Limb (tissue), 2 donors: Measurements from ENCODE around the gene HSD11B1.
A peak's percentile ranks its signal among the peaks of the same experiment; 100 is the strongest.
"Not testable (repeated sequence)": the region's sequence is repeated elsewhere in the genome, so short reads cannot be mapped to it uniquely, and the experiment has no call there.

ENCODE experiments used
- DNase-seq, 2 donors: peaks; one replicate each; pipeline ENCODE4 v3.0.0-alpha.2; 2016; ENCODE audit errors: extremely low spot score in 2 of 2

The HSD11B1 gene

DNA sequence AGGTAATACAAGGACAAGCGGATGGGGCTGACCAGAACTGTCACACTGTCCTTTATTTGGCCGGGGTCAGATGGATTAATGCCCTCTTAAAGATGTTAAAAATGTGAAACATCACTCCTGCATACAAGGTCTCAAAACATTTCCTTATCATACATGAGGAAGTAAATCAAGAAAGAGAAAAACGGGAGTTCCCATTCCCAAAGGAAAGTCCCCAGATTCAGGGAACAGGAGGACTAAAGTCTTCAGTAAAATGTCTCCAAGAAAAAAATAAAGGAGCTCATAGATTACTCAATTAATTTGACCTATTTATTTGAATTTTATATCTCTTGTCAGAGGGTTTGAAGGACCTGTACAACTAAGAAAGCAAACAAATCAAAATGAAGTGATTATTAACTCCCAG is 13.4 kb upstream of the HSD11B1 start:
- DNase-seq = no peak

DNA sequence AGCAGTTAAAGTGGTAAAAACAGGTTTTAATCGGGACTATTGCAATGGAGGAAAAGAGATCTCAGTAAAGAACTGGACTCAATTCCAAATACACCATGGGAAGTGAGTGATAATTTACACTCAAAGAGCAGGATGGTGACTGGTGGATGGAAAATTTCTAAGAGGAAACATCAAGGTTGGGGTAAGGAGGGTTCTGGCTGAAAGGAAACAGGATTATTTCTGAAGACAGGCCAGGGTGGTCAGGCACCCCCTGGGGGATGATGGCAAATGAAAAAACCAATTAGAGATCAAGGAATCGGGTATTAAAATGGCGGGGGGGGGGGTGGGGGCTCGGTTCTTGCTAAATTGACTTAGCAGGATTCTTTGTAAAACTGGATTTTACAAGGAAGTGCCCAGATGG is 12.3 kb upstream of the HSD11B1 start:
- no peak for DNase-seq

DNA sequence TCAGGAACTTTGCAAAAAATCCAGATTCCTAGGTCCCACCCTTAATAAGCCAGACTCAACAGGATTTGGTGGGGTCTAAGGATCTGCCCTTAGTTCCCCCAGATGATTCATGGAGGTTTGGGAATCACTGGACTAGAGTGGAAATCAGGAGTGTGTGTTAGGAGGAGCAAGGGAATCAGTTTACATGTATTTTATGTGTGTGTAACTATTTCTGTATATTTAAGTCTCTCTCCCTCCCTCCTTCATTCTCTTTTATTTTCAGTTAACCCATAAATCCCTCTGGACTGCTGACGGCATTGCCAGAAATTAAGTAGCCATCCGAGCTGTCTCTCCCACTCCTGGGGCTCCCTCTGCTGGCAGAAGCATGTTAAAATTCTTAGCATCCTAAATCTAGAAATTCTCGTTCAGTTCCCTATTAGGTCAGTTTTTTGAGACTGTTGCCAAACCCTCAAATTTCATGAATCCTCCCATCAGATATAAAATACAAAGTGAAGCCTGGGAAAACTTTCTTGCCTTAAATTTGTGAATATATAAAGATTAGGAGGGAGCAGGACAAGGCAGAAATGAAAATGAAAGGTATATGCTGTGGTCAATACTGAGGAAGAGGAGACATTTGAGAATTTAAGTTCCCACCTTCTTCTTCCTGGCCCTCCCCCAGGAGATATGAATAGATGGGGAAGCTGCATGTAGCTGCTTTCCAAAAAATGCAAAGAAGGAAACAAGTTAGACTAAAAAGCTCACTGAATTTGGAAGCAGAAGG is 11.7 kb upstream of the HSD11B1 start:
- peak; percentile 84 for DNase-seq

DNA sequence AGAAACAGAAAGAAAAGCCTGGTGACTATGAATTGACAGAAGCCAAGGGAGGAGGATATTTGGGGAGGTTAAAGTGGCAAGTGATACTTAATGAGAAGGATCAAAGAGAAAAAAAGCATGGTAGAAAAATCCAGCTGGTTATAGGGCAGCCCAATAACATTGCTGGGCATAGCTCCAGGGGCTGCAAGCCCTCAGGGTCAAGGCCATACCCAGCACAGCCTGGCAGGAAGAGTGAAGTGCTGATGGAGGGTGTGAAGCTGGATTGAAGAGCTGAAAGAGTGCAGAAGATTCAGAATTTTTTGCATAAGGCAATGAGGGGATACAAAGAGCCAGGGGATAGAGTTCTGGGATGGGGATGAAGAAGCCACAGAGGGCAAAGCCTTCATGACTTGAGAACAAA is 8.0 kb upstream of the HSD11B1 start:
- DNase-seq = no peak

DNA sequence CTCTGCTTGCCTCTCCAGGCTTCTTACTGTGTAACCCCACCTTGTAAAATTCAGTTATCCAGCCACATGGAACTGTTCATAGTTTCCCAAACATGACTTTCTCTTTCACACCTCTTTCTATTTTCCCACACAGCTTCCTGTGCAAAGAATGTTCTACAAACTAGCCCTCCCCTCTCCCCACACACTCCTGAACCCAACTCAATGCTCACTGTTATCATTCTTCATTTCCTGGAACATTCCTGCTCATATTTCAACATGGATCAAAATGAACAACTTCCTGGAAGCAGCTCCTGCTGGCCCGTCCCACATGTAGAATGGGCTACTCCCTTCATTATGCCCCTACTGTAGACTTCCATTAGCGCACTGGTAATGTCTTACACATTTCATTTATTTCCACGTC is 7.5 kb upstream of the HSD11B1 start:
- DNase-seq = no peak

DNA sequence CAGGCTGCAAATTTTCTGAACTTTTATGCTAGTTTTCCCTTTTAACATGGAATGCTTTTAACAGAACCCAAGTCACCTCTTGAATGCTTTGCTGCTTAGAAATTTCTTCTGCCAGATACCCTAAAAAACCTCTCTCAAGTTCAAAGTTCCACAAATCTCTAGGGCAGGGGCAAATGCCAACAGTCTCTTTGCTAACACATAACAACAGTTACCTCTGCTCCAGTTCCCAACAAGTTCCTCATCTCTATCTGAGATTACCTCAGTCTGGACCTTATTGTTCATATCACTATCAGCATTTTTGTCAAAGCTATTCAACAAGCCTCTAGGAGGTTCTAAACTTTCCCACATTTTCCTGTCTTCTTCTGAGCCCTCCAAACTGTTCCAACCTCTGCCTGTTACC is 4.0 kb upstream of the HSD11B1 start:
- not testable (repeated sequence) for DNase-seq

DNA sequence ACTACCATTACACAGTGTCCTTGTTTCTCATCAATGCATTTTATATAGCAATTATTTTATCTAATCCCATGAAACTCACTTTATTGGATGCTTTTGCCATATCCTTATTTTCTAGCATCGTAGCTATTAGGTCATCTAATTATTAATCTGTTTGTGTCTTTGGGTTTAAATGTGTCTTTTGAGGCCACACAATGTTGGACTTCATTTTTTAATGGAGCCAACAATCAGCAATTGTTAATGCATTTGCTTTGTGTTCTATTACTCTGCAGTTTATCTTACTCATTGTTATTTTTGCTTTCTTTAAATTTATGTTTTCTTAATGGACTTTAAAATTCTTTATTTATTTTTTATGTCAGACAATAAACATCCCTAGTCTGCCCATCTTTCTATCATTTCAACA is 1.8 kb upstream of the HSD11B1 start:
- DNase-seq = no peak

DNA sequence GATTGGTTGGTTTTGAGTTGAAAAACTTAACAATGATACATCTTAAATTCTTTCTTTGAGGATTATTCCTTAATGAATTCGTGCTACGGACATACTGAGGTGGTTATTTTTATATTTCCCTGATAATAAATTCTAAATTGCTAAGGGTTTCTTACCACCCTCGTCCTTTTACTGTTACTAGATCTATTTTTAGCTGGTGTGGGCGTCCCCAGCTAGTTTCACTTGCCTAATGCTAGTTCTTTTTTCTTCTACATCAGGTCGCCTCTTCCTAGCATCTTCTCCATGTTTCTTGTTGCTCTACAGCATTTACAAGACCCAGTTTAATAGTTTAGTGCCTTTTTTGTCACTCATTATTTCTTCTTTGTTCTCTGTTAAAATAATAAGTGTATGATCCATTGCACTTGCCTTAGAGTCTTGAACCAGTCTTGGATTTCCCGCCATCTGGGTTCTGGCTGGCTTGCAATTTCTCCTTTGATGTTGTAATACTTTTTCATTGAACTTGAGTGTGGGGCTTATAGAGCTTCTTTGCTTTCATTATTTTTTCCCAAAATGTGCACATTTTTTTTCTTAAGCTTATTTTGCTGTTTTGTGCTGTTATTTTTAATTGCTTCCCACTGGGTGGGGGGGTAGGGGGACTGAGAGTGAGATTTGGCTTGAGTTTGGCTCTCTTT is 677 bp upstream of the HSD11B1 start:
- DNase-seq = no peak

DNA sequence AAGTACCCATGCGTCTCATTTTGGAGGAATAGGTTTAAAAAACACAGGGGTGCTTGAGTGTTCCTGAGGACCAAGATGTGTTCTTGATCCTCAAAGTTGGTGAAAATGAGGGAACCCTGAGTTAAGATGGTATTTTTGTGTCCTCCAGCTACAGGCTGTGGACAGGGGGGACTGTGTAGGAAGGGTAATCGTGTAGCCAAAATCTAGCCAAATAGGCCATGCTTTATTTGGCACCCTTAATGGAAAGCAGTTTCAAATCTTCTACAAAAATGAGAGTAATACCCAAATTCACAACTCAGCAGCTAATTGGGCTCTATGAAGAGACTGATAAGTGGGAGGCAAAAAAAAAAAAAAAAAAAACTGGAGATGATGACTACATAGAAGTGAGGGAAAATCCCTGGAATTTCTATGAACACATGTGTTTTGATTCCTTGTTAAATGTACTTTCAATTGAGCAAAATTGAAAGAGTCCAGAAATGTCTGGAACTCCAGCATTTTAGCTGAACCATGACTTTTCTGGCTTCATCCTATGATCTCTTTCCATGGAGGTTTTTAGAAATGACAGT is 470 bp downstream of the HSD11B1 start:
- DNase-seq = no peak

DNA sequence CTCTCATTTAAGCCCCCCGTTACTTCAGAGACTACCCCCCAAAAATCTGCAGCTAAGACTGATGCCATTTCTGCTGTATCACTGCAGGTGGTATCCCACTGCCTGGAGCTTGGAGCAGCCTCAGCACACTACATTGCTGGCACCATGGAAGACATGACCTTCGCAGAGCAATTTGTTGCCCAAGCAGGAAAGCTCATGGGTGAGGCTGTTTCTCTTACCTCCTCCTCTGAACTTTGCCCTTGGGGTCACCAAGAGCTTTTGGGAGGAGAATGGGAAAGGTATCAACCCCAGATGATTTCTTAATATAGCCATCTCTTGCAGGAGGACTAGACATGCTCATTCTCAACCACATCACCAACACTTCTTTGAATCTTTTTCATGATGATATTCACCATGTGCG is 2.0 kb downstream of the HSD11B1 start:
- DNase-seq = no peak

DNA sequence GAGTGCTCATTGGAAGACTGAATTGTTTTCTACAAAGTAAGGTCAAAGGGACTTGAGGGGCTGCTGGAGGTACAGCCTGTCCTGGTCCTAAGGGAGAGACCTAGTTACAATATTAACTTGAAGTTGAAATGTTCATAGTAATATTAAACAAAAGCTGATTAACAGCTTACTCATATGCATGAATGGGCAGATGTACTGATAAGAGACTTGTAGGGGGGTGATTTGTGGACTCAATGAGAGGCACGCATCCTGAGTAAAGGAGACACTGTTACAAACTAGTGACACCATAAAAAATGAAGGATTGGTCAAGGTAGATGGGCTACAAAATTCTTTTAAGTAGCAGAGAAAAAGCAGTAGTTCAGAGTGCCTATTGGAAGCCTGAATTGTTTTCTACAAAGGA is 2.7 kb downstream of the HSD11B1 start:
- DNase-seq = no peak

DNA sequence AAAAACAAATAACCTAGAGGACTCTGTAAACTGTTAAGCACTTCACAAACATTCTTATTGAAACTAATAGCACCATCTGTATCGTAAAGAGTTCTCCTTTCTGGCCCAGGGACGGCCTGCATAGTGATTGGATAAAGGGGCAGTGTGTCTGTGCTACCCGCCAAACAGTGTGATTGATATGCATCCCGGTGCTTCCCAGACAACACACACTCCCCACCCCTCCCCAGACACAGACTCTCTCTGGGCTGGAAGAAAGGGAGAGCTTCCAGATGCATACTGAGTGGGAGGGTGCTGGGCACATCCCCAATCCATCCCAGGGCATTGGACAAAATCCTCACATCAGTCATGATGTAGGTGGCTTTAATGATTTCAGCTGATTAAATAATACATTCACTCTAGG is 3.7 kb downstream of the HSD11B1 start:
- no peak for DNase-seq

DNA sequence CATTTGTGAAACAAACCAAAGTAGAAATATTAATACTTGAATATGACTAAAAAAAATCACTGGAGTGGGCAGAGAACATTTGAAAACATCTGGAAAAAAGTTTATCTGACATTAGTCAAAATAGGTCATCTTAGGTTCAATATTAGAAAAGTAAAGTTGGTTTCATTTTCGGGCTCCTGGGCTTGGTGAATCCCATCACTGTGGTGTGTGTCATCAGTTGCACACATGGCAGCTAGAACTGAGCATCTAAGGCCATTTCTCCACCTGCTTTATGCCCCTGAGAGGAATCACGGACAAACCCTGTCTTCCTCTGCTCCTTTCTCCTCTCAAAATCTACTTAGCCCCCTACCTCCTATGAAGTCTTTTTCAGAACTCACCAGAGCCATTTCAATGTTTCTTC is 5.4 kb downstream of the HSD11B1 start:
- no peak for DNase-seq

DNA sequence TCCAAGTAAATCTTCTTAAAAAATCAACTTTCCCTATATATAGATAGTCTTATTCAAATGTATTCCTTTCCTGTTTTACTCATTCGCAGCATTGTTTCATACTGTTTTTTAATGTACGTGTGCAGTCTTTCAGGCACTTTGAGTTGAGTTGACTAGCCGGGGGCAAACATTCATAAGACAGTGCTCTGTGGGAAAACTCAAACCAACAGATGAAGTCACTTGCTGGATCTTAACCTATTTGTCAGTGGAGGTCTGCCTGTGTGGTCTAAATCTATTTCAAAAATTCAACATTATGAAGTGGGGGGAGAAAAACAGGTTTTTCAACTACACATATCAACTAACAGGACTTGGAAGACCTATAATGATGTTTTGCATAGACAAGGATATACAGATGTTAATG is 6.2 kb downstream of the HSD11B1 start:
- no peak for DNase-seq

DNA sequence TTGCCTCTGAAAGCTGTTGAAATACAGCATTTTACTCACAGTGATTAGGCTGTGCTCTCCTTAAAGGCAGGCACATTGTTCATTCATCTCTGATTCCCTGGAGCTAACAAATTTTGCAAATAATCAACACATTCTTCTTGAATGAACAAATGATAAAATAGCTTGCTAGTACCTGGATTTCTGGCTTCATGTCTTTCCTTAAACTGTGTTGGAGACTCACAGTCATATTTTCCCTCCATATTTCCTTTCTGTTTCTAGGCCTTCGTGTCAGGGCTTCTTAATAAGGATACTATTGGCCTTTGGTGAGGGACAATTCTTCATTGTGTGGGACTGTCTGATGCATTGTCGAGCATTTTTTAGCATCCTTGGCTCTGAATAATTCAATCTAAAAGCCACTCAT is 9.7 kb downstream of the HSD11B1 start:
- no peak for DNase-seq

DNA sequence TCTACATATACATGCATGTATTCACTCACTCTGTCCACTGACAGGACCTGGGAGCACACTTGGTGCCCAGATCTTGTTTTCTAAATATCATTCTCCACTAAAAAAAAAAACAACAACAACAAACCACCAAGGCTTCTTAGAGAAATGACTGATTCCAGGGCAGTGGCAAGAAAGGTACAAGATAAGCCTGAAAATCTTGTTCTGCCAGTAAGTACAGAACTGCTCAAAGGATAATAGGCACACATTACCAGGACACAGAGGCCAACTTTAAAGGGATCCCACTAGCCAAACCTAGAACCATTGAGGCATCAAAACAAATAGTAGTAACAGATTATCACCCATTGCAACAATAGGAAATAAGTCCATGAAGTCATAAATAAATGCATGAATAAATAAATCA is 10.7 kb downstream of the HSD11B1 start:
- no peak for DNase-seq

DNA sequence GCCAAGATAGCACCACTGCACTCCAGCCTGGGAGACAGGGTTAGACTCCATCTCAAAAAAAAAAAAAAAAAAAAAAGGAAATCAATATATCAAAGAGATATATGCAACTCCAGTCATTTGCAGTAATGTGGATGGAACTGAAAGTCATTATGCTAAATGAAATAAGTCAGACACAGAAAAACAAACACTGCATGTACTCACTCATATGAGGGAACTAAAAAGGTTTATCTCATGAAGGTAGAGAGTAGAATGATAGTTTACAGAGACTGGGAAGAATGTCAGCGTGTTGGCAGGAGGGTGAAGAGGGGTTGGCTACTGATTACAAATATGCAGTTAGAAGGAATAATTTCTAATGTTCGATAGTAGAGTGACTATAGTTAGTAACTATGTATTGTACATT is 13.2 kb downstream of the HSD11B1 start:
- no peak for DNase-seq

DNA sequence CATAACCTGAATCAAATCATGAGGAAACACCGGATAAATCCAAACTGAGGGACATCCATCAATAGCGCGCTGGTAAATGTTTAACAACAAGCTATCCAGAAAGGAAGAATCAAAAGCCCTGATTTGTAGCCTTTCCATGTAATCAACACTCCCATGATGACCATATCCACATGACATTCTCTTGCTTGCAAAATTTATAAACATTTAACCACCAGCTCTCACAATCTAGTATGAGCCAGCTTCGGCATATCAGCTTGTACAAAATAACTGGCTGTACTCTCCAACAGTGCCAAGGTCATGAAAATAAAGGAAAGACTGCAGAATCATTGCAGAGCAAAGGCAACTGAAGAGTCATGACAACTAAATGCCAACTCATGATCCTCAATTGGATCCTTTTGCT is 15.7 kb downstream of the HSD11B1 start:
- no peak for DNase-seq

DNA sequence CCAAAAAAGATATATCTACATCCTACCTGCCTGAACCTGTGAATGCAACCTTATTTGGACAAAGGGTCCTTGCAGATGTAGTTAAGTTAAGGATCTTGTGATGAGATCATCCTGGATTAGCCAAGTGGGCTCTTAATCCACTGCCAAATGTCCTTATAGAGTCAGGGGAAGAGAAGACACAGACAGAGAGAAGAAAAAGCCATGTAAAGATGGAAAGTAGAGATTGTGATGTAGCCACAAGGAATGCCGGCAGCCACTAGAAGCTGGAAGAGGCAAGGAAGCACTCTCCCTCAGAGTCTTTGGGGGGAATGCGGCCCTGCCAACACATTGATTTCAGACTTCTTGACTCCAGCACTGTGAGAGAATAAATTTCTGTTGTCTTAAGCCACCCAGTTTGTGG is 16.2 kb downstream of the HSD11B1 start:
- DNase-seq = no peak

DNA sequence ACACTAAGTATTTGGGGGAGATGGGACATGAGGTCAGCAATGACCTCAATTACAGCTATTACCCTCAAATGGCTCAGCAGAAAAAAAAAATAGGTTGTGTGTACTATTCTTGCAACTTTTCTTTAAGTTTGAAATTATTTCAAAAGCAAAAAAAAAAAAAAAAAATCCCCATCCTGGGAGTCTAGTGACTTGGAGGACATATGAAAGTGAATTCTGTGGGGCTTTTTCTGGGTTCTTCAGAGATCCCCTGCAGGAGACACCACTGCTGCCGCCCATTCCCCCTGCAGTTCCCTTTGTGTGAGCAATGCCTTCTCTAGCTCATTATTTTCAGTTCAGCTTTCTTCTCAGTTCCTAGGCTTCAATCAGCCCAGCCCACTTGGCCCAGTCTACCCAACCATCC is 16.7 kb downstream of the HSD11B1 start:
- no peak for DNase-seq

DNA sequence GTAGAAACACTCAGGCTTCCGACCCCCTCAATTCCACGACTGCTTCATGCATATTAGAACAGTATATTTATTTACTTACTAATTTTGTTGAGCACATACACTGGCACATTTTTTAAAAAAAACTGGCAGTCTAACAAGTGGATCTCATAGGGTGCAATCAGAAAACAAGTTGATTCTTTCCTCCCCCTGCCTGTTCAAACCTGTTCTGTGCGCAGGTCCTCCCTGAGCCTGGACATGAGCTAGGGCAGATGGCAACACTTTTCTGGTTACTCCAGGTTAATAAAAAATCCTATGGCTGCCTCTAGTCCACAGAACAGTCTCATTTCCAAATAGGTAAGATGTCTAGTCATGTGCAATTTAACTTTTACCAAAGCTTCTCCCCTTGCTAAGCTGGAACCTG is 18.6 kb downstream of the HSD11B1 start:
- no peak for DNase-seq

DNA sequence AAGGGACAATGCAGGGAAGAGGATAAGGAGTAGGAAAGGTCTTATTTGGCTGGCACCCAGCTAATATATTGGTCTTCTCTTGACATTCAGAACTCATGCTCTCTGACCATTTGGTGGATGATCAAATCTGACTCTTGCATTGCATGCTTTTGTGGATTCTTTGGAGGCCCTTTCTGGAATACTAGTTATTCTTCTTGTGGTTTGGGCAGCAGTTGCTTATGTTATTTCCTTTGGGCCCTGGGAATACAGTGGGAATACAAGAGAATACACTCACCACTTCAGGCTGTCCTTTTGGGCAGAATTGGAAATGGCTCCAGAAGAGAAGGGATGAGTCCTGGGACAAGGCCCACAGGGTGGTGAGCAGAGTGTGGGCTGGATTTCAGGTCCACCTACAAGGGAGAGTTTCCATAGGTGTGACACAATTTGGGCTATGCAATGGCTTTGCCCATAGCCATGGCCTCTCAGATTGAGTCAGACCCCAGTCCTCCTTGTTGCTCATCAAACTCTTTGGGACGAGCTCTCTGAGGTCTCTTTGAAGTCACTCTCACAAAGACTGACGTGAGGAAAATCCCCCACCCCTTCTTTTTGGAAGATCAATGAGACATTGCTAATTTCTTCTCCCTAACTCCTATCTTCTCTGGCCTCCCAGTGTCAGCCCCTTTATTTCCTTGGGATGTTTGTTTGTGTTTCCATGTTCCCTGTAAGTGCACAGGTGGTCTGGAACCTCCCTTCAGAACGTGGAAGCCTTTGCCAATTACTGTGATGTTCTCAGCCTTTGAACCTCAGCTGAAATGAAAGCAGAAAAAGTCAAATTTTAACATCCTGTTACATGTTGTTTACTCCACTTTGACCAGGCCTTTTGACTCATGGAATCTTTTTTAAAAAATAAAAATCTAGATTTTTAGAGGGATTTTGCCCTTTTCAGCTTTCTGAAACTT is 19.4 kb downstream of the HSD11B1 start:
- DNase-seq = no peak
